Panc1 (cell line): Measurements from ENCODE around the gene PMS1.

Experiments used
- CTCF ChIP-seq: fragments of 450-650 bp; IDR thresholded peaks from 2 replicates; pipeline ENCODE4 v1.5.1; 2017; ENCODE audit warnings: mild to moderate bottlenecking
- REST ChIP-seq, 2 experiments: IDR thresholded peaks; 2 replicates each; pipeline ENCODE4 v1.6.1; 2011 to 2012; ENCODE audit warnings: low read depth in 2 of 2, control low read depth in 1 of 2, low read length in 1 of 2, mild to moderate bottlenecking in 1 of 2, moderate library complexity in 1 of 2; ENCODE audit not compliant: insufficient read depth in 1 of 2

GRCh38 chr2:189756311-189756952, 27.8 kb upstream of the PMS1 start:
- no peak for TF ChIP-seq CTCF
- no peak for TF ChIP-seq REST (IDR thresholded peaks at IDR 0.05; ENCODE audit: insufficient read depth in 1 of 2, low read depth in 2 of 2, low read length in 1 of 2)
